Chondrocyte (in vitro differentiated cells): ENCODE measurements around the gene MOB2. TPM values are rescaled to one million over a fixed set of nuclear protein-coding genes. Genes with fewer than 3 reads are reported as not detected.

Source experiments
- DNase-seq: peaks from one replicate; pipeline ENCODE4 v3.0.0; 2021; ENCODE audit warnings: mixed read lengths, low spot score
- H3K27ac Mint-ChIP-seq: one replicate; pipeline ENCODE4 v1.8.0; 2021; ENCODE audit warnings: mild to moderate bottlenecking, moderate library complexity, mixed read lengths; ENCODE audit not compliant: unreplicated experiment
- H3K27me3 Mint-ChIP-seq: 2 replicates; pipeline ENCODE4 v1.8.0; 2021; ENCODE audit warnings: low read depth, mixed read lengths
- H3K36me3 Mint-ChIP-seq: 2 replicates; pipeline ENCODE4 v1.8.0; 2021; ENCODE audit warnings: low read depth, mixed read lengths
- H3K4me1 Mint-ChIP-seq: 2 replicates; pipeline ENCODE4 v1.8.0; 2021; ENCODE audit warnings: low read depth, mild to moderate bottlenecking, mixed read lengths
- H3K4me3 Mint-ChIP-seq: one replicate; pipeline ENCODE4 v1.8.0; 2021; ENCODE audit warnings: mild to moderate bottlenecking, moderate library complexity, mixed read lengths; ENCODE audit not compliant: unreplicated experiment
- H3K9me3 Mint-ChIP-seq: 2 replicates; pipeline ENCODE4 v1.8.0; 2021; ENCODE audit warnings: low read depth, mixed read lengths
- total RNA-seq: library from RNA; stranded (reverse); gene quantifications from 3 replicates; pipeline ENCODE4 v1.2.1, GENCODE V29; 2021
- TF ChIP-seq, protein P1 (sequence below): fragments of 200-600 bp; sonication (generic); IDR thresholded peaks from 2 replicates; pipeline ENCODE4 v1.5.0; 2021; ENCODE audit warnings: antibody characterized with exemption, mild to moderate bottlenecking, moderate library complexity

The MOB2 gene
- total RNA-seq, 1 donor from 2014 or later: 28.0 TPM

DNA sequence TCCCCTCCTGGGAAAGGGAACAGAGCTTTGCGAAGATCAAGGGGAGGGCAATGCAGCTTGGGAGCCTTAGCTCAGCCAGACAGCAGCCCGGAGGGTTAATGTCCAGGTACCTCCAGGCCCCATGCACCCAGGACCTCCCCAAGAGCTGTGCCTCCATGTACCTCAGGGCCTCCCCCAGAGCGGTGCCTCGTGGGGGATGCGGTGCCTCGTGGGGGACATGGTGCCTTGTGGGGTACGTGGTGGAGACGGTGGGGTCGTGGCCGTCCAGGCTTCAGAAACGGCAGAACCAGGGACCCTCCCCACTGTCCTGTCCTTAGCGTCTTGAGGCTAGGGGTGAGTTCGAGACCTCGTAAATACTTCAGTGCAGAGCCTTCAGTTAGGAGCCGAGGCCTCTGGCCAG, 63.6 kb downstream of the MOB2 start:
- H3K27ac Mint-ChIP-seq: no peak overlapping the region
- TF ChIP-seq, protein P1, sequence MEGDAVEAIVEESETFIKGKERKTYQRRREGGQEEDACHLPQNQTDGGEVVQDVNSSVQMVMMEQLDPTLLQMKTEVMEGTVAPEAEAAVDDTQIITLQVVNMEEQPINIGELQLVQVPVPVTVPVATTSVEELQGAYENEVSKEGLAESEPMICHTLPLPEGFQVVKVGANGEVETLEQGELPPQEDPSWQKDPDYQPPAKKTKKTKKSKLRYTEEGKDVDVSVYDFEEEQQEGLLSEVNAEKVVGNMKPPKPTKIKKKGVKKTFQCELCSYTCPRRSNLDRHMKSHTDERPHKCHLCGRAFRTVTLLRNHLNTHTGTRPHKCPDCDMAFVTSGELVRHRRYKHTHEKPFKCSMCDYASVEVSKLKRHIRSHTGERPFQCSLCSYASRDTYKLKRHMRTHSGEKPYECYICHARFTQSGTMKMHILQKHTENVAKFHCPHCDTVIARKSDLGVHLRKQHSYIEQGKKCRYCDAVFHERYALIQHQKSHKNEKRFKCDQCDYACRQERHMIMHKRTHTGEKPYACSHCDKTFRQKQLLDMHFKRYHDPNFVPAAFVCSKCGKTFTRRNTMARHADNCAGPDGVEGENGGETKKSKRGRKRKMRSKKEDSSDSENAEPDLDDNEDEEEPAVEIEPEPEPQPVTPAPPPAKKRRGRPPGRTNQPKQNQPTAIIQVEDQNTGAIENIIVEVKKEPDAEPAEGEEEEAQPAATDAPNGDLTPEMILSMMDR: no peak
- no peaks in the 10 kb centered on the region for H3K27me3 Mint-ChIP-seq
- DNase-seq: no peak
- H3K36me3 Mint-ChIP-seq: peaks cover 6% of the 10 kb centered on the region
- H3K4me1 Mint-ChIP-seq: no peaks in the 10 kb centered on the region
- H3K4me3 Mint-ChIP-seq: no peak overlapping the region
- H3K9me3 Mint-ChIP-seq: peaks cover 8% of the 10 kb centered on the region

DNA sequence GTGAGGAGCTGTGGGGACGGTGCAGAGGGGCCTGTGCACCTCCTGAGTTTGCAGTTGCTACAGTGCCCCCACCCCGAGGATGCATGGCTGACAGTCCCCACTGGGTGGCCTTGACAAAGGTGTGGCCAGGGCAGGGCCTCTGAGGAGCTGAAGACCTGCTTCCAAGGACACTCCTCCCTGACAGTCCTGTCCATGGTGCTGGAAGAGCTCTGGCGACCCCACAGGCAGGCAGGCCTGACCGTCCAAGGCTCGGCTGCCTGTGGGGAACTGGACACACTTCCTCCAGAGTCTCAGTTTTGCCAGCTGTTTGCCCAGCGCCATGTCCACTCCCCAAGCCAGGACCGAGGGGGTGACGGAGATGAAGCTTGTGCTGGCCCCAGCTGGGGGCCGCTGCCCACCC, 64.1 kb downstream of the MOB2 start:
- TF ChIP-seq, protein P1: no peak
- no peak overlapping the region for H3K4me3 Mint-ChIP-seq
- no peaks in the 10 kb centered on the region for H3K27me3 Mint-ChIP-seq
- peaks cover 6% of the 10 kb centered on the region for H3K36me3 Mint-ChIP-seq
- H3K27ac Mint-ChIP-seq: no peak overlapping the region
- no peak for DNase-seq
- peaks cover 8% of the 10 kb centered on the region for H3K9me3 Mint-ChIP-seq
- no peaks in the 10 kb centered on the region for H3K4me1 Mint-ChIP-seq

DNA sequence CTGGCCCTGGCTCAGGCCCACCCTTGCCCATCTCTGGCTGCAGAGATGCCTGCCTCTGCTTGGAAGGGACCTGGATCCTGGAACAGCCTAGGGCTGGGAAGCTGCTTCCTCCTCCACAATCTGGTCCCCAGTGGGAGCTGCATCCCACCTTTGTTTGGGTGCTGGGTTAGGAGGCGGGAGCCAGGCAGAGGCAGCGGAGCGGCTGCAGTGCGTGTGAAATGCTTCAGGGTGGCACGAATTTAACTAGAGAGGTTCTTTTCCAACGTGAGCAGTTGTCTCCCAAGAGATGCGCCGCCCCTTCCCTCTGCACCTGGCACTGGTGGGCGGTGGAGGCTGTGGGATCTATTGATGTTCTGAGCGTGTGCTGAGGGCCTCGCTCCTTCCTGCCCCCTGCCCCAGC, 65.3 kb downstream of the MOB2 start:
- peaks cover 10% of the 10 kb centered on the region for H3K9me3 Mint-ChIP-seq
- no peak overlapping the region for H3K4me3 Mint-ChIP-seq
- H3K27ac Mint-ChIP-seq: no peak overlapping the region
- no peaks in the 10 kb centered on the region for H3K27me3 Mint-ChIP-seq
- H3K36me3 Mint-ChIP-seq: peaks cover 9% of the 10 kb centered on the region
- no peaks in the 10 kb centered on the region for H3K4me1 Mint-ChIP-seq
- DNase-seq: no peak
- TF ChIP-seq, protein P1: no peak

DNA sequence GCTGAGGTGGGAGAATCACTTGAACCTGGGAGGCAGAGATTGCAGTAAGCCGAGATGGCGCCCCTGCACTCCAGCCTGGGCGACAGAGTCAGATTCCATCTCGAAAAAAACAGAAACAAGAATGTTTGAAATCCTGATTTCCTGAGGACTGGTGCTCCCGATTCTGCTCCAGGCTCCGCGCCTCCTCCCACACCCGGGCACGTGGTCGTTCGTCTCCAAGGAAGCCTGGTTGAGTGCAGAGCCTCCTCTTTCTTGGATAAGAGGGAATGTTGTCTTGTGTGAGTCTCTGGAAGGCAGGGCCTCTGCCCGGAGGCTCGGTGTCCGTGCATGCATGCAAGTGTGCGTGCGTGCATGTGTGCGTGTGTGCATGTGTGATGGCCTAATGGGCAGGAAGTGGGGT, 66.8 kb downstream of the MOB2 start:
- DNase-seq: no peak
- H3K27ac Mint-ChIP-seq: no peak overlapping the region
- H3K36me3 Mint-ChIP-seq: peaks cover 11% of the 10 kb centered on the region
- H3K27me3 Mint-ChIP-seq: no peaks in the 10 kb centered on the region
- no peaks in the 10 kb centered on the region for H3K4me1 Mint-ChIP-seq
- H3K9me3 Mint-ChIP-seq: peaks cover 10% of the 10 kb centered on the region
- H3K4me3 Mint-ChIP-seq: no peak overlapping the region
- TF ChIP-seq, protein P1: no peak

Other genes with a start within 250 kb of the MOB2 start
- 54.9 to 60.9 TPM (median 58.4 TPM) in 3 replicates for gene TOLLIP, start 177.1 kb downstream of the MOB2 start, total RNA-seq
- 1.8 to 6.9 TPM (median 6.0 TPM) in 3 replicates for gene BRSK2, start 96.8 kb downstream of the MOB2 start, total RNA-seq
- gene DUSP8, start 85.5 kb upstream of the MOB2 start, total RNA-seq: 6.9 to 12.6 TPM (median 12.1 TPM) in 3 replicates
- not detected in 3 replicates for gene KRTAP5-1, start 98.5 kb upstream of the MOB2 start, total RNA-seq
- not detected in 3 replicates for gene KRTAP5-2, start 111.5 kb upstream of the MOB2 start, total RNA-seq
- gene KRTAP5-3, start 121.7 kb upstream of the MOB2 start, total RNA-seq: not detected in 3 replicates
- gene KRTAP5-4, start 135.4 kb upstream of the MOB2 start, total RNA-seq: not detected in 3 replicates
- not detected in 3 replicates for gene KRTAP5-5, start 143.0 kb upstream of the MOB2 start, total RNA-seq
- gene KRTAP5-6, start 210.4 kb upstream of the MOB2 start, total RNA-seq: not detected in 3 replicates